GM21390 (cell line): ENCODE data around the gene NBPF11.
A peak's percentile ranks its signal among the peaks of the same experiment; 100 is the strongest.
"Not testable (repeated sequence)": the region's sequence is repeated elsewhere in the genome, so short reads cannot be mapped to it uniquely, and the experiment has no call there.

ENCODE experiments used
- ATAC-seq: cut with Tn5 transposase; IDR thresholded peaks from one replicate; pipeline ENCODE4 v1.9.1; 2021; ENCODE audit not compliant: unreplicated experiment

The NBPF11 gene, protein sequence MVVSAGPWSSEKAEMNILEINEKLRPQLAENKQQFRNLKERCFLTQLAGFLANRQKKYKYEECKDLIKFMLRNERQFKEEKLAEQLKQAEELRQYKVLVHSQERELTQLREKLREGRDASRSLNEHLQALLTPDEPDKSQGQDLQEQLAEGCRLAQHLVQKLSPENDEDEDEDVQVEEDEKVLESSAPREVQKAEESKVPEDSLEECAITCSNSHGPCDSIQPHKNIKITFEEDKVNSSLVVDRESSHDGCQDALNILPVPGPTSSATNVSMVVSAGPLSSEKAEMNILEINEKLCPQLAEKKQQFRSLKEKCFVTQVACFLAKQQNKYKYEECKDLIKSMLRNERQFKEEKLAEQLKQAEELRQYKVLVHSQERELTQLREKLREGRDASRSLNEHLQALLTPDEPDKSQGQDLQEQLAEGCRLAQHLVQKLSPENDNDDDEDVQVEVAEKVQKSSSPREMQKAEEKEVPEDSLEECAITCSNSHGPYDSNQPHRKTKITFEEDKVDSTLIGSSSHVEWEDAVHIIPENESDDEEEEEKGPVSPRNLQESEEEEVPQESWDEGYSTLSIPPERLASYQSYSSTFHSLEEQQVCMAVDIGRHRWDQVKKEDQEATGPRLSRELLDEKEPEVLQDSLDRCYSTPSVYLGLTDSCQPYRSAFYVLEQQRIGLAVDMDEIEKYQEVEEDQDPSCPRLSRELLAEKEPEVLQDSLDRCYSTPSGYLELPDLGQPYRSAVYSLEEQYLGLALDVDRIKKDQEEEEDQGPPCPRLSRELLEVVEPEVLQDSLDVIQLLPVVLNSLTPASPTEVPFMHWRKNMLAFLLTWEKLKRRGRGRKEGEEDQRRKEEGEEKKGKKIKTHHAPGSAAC

DNA sequence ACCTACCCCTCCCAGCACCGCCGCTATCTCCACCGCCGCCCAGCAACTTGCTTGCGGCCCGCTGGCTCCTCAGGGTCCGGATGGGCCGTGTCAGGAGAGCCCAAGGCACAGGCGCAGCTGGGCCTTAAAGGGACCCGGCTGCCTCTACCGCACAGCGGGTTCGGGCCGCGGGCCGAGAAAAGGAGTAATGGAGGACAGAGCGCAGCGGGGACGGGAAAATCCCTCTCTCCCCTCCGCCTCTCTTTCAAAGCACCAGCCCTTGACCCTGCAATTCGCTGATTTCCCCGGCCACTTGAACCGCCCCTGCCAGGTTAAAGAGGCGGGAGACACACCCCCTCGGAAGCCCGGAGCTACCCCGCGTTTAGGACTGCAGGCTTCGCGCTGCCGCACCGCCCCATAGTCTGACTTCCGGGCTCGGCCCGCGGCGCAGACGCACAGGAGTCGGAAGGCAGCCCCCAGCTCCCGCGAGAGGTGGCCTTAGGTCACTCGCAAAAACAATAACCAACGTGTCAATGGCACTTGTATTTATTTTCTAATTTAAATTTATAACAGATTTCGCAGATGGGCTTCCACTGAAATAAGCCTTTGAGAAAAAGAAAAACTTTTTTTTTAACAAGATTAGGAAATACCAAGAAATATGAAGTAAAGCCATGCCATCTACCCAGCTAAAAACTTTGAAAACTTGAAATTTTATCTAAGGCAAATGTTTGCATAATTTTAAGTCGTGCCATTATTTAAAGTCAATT is at the start of gene NBPF11:
TSS of gene NBPF11 (minus strand) at position 371 of the 746 bp plus-strand sequence. CDS start 25,278 bp downstream, outside the sequence.
- peak; percentile 79 for ATAC-seq

GRCh38 chr1:148197396-148197795 is 45.3 kb upstream of the NBPF11 start:
- not testable (repeated sequence) for ATAC-seq

GRCh38 chr1:148196949-148197348 is 44.9 kb upstream of the NBPF11 start:
- not testable (repeated sequence) for ATAC-seq

- not testable (repeated sequence) for ATAC-seq
Observed at GRCh38 chr1:148195115-148195514, 43.0 kb upstream of the NBPF11 start.

DNA sequence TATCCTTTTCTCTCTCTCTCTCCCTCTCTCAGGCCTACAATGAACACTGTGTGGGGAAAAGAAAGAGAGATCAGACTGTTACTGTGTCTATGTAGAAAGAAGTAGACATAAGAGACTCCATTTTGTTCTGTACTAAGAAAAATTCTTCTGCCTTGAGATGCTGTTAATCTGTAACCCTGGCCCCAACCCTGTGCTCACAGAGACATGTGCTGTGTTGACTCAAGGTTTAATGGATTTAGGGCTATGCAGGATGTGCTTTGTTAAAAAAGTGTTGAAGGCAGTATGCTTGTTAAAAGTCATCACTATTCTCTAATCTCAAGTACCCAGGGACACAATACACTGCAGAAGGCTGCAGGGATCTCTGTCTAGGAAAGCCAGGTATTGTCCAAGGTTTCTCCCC is 36.7 kb upstream of the NBPF11 start:
- ATAC-seq = not testable (repeated sequence)

DNA sequence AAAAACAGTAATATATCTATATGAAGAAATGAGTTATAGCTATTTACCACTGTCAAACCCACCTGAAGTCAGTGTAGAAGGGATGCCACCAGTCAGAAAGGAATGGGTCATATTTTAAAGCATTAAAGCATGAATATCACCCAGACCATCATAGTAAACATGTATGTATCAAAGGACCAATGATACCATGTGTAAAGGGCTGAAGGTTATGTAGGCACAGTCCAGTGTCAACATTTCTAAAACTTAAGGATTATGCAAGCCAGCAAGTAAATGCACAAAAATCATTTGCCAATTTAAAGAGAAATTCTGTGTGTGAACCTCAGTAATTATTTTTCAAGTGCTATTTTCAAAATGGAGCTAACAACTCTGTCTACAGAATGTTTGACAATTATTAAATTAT is 26.6 kb upstream of the NBPF11 start:
- ATAC-seq = not testable (repeated sequence)

DNA sequence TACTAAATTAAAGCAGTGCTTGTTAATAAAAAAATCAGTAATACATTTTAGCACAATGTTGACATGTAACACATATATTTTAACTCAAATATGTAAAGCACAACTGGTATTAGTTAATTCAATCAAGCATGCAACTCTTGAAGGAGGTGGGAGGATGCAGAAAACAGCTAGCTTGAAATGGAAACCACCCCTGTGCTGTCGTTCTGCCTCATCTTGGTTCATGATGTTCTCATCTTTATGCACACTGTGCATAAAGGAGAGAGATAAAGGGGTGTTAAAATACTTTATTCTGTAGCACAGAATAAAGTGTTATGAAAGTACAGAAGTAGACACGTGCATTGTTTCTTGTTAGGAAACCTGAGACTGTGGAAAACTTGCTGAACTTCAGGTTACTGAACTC is 23.3 kb upstream of the NBPF11 start:
- not testable (repeated sequence) for ATAC-seq

GRCh38 chr1:148171995-148172394 is 19.9 kb upstream of the NBPF11 start:
- not testable (repeated sequence) for ATAC-seq

DNA sequence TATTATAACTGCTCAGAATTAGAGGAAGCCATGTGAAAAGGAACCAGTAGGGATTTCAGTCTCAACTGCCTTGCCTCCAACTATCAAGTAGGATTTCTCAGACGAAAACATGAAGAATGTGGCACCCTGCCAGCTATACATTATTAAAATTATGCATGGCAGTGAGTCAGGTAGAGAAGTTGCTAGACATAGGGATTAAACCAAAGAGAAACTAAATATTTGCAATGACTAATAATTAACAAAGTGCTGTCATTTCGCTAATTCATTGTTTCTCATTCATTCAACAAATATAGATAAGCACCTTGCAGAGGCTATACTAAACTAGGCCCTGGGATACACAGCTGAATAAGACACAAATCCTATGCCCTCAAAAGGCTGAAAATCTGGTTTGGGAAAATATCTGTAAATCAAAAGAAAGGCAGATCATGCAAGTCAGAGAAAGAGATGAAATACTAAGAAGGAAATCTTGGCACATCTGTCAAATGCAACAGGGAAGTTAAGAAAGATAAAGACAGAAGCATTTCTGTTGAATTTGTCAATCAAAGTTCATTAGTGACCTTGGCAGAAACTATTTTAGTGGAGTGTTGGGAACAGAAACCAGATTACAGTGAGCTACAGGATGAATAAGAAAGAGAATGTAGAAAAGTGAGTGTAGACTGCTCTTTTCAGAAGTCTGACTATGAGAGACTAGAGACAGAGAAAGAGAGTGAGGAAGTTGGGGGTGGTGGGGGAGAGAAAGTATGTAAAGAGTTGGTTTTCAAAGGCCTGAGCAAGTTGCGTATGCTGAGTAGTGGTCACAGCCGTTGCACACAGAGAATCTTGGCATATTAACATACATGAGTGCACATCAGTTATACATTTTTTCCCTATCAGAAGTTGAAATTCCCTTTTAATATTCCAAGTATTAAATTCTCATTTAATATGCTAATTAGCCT is 14.7 kb upstream of the NBPF11 start:
- no peak for ATAC-seq

DNA sequence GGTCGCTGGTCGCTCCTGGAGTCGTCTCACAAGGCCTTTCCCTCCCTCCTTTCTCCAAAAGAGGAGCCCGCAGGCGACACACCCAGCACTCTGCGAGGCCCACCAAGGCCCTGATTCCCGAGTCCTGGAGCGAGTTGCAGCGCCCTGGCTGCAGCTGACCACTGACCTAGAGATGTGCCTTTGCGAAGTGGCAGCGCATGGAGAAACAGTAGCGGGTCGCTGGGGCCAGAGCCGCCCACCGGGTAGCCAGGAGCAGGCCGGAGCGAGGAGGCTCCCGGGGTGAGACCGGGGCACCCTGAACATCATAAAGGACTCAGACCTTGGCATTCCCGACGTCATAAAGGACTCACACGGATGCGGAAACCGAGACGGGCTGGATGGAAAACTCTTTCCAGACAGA is 10.3 kb upstream of the NBPF11 start:
- no peak for ATAC-seq

DNA sequence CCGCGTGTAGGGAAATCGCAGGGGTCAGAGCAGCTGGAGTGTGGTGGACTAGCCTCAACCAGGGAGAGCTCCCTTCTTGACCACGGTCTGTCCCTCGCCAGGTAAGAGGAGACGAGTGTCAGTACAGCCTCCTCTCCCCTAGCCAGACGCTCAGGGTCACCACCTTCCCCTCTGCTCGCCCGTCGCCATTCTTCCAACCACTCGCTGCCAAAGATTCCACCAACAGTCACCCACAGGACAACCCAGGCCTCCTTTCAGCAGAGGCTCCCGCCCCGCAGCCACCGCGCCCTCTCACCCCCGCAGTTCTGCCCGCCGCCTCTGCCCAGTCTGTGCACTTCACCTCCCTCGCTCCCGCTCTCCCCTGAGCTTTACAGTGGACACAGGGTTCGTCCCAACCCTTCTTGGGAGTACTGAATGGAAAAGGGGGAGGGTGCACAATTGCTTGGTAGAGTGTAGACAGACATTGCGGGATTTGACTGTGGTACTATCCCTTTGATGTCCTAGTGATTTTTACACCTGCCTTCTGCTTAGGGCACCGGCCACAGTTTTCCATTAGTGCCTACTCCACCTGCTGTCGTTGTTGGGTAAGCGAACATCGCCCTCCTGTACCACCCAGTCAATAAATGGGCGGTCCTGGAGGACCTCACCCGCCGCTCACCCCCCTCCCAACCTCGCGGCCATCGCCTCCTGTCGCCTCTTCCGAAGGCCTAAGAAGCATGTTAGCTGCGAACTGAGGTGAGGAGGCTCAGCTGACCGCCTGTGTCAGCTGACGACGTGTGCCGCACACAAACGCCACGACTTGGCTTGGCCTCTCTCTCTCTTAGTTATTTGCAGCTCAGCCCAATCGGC is 9.2 kb upstream of the NBPF11 start:
- ATAC-seq = no peak

DNA sequence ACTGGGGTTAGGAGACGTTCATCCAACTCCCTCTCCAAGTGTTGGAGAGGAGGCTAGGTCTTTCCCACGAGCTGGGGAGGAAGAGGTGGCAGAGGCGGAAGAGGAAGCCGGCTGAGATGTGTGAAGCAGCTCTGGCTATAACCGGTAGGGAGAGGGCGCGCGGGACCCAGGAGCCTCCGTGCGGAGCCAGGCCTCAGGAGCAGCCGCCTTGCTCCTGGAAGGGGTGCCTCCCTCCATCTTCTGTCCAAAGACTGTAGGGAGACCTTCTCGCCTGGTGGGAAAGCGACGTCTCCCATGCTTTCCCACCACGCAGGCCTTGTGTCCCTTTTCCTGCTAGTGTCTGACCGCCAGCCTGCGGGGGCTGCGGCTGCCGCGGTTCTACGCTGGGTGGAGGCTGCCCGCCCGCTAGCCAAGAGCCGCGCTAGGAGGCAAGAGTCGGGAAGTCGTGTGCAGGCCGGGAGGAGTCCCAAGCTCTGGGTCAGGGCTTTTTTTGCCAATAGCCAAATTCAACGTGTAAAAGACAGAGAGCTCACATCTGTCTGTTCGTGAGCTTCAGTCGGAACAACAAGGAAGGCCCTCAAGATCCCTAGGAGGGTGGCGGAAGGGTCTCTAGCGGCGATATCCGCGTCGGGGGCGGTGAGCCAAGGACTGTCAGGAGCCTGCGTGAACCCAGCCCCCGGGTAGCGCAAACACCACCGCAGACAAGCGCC is 8.4 kb upstream of the NBPF11 start:
- ATAC-seq = no peak

DNA sequence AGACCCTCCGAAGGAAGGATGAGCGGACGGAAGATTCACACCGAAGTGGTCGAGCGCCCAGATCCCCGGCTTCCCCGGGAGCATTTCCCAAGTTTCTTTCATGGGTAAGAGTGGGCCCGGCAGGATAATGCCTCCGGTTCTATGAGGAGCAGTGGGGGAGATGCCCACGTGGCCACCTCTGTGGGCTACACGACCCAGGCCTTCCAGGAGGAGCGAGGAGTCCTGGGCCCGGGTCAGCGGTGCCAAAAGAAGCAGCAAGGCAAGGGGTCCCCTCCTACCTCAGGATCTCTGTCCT is 7.9 kb upstream of the NBPF11 start:
- no peak for ATAC-seq

- ATAC-seq = no peak
Observed at GRCh38 chr1:148158341-148159003, 6.4 kb upstream of the NBPF11 start.

DNA sequence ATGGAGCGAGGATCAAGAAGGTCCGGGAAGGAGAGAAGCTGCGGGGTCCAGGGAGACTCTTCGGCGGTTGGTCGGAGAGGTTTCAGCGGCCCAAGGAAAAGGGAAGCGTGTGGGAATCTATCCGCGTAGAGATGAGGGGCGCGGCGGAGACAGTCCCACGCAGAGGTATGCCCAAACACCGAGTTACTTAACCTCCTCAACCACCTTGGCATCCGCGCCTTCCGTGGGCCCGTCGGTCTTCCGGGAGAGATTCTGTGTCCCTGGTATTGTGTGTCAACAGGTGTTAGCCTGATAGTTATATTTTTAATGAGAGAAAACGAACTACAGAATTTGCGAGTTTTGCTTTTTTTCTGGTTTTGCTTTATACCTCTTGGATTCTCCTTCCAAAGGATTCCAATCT is 5.7 kb upstream of the NBPF11 start:
- not testable (repeated sequence) for ATAC-seq

GRCh38 chr1:148155494-148156275 is 3.6 kb upstream of the NBPF11 start:
- peak; percentile 40 for ATAC-seq

GRCh38 chr1:148152795-148153194 is 714 bp upstream of the NBPF11 start:
- ATAC-seq = not testable (repeated sequence)
